GM19240 (cell line): ENCODE measurements around the gene TSPAN18.
A peak's percentile ranks its signal among the peaks of the same experiment; 100 is the strongest.

Experiments used
- DNase-seq: peaks from one replicate; pipeline ENCODE4 v3.0.0; 2011; ENCODE audit warnings: low spot score; ENCODE audit not compliant: insufficient read length

Gene TSPAN18

GRCh38 chr11:44865866-44866272 is 139.1 kb downstream of the TSPAN18 start:
- no peak for DNase-seq

GRCh38 chr11:44866286-44866685 is 139.5 kb downstream of the TSPAN18 start:
- no peak for DNase-seq

- DNase-seq: no peak
These were observed 141.3 kb downstream of the TSPAN18 start for GRCh38 chr11:44868021-44868420.

GRCh38 chr11:44868455-44869421 is 142.0 kb downstream of the TSPAN18 start:
- no peak for DNase-seq

- no peak for DNase-seq
These were observed 143.4 kb downstream of the TSPAN18 start for GRCh38 chr11:44870181-44870580.

GRCh38 chr11:44870615-44871176 is 143.9 kb downstream of the TSPAN18 start:
- no peak for DNase-seq

- DNase-seq: peak; percentile 75
These were observed 144.9 kb downstream of the TSPAN18 start for GRCh38 chr11:44871682-44872081.

- DNase-seq: no peak
These were observed 145.8 kb downstream of the TSPAN18 start for GRCh38 chr11:44872556-44872955.

- no peak for DNase-seq
These were observed 146.8 kb downstream of the TSPAN18 start for GRCh38 chr11:44873537-44873936.

- no peak for DNase-seq
These were observed 147.5 kb downstream of the TSPAN18 start for GRCh38 chr11:44874284-44874683.

- DNase-seq: no peak
These were observed 148.3 kb downstream of the TSPAN18 start for GRCh38 chr11:44875037-44875436.

GRCh38 chr11:44876194-44876723 is 149.5 kb downstream of the TSPAN18 start:
- no peak for DNase-seq

- no peak for DNase-seq
These were observed 150.1 kb downstream of the TSPAN18 start for GRCh38 chr11:44876906-44877305.

GRCh38 chr11:44877571-44878497 is 151.1 kb downstream of the TSPAN18 start:
- no peak for DNase-seq

- DNase-seq: no peak
These were observed 151.9 kb downstream of the TSPAN18 start for GRCh38 chr11:44878711-44879110.

GRCh38 chr11:44879432-44879831 is 152.7 kb downstream of the TSPAN18 start:
- no peak for DNase-seq

GRCh38 chr11:44880511-44880910 is 153.7 kb downstream of the TSPAN18 start:
- no peak for DNase-seq

- no peak for DNase-seq
These were observed 154.2 kb downstream of the TSPAN18 start for GRCh38 chr11:44880953-44881352.

GRCh38 chr11:44883277-44883676 is 156.5 kb downstream of the TSPAN18 start:
- DNase-seq: no peak

GRCh38 chr11:44884056-44884455 is 157.3 kb downstream of the TSPAN18 start:
- DNase-seq: no peak

GRCh38 chr11:44885065-44885810 is 158.5 kb downstream of the TSPAN18 start:
- DNase-seq: no peak
